ENCODE data around the gene SLC35A2.

Gene SLC35A2

DNA sequence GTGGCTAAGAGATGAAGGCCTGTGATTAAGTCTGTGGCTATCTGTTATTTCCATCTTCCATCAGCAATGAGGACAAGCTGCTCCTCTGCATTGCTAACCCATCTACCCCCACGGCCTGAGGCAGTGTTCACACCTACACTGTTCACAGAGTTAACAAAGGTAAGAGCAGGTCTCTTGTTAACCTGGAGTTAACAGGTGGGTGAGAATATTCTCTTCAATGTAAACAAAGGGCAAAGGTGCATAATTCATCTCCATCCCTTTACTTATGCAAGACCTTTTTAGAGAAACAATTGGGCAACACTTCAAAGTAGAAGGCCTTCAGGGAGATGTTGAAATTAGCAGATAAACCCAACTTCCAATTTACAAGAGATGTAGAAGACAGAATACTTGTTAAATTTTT lies 2.8 kb downstream of the SLC35A2 start:
- TF ChIP-seq CTCF (IDR thresholded peaks at IDR 0.05; ENCODE audit: low read depth, low read length): no peak

DNA sequence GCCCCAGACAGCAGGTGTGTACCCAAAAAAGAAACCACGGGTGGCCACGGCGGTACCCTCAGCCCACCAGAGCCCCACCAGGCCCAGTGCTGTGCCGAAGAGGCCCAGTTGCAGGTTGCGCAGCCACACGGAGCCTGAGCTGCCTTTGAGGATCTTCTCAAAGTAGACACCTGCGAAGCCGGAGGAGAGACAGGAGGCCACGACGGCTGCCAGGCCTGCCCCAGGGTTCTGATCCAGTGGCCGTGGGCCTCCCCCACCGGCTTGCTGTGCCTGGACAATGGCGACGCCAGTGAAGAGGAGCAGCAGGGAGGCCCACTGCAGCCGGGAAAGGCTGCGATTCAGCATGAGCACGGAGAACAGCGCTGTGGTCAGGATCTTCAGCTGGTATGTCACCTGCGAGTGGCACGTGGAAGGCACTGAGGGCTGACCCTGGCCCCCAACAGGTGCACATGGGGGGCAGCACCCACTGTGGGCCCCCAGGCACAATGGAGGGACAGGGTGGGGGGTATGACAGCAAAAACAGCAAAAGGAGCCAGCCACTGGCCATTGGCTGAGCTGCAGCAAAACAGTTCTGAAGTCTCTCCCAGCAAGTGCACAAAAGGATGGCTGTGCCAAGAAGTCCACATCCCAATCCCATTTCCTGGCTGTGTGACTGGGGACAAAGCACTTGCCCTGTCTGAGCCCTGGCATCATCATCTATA lies 6.2 kb downstream of the SLC35A2 start:
- H3K4me3 ChIP-seq (ENCODE audit: low read depth, low read length): no peak overlapping the region
- TF ChIP-seq CTCF (IDR thresholded peaks at IDR 0.05; ENCODE audit: low read depth, low read length): no peak

More for the DNA sequence above, 2.8 kb downstream of the SLC35A2 start:
- no peak overlapping the region for H3K4me3 ChIP-seq (ENCODE audit: low read depth, low read length)

- TF ChIP-seq CTCF (IDR thresholded peaks at IDR 0.05; ENCODE audit: low read depth, low read length): no peak
- H3K4me3 ChIP-seq (ENCODE audit: low read depth, low read length): no peak overlapping the region
Measured at GRCh38 chrX:48904626-48905025, 6.8 kb downstream of the SLC35A2 start.

GRCh38 chrX:48904180-48904579 lies 7.3 kb downstream of the SLC35A2 start:
- no peak overlapping the region for H3K4me3 ChIP-seq (ENCODE audit: low read depth, low read length)
- no peak for TF ChIP-seq CTCF (IDR thresholded peaks at IDR 0.05; ENCODE audit: low read depth, low read length)

DNA sequence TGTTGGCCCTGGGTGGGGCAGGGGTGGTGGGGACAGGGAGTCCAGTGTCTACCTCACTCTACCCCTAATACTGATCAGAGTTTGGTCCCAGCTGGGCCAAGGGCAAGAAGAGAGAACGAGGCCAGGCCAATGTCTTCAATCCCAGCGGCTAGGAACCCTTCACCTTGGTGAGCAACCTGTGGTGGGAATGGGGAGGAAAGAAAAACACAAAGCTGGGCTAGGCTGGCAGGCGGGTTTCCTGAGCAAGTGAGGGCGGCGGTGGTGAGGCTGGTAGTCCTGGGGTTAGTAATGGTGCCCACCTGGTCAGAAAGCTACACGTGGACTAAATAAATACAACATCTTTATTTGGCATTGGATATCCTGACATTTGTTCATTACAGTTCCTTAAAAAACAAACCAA lies 8.2 kb downstream of the SLC35A2 start:
- H3K4me3 ChIP-seq (ENCODE audit: low read depth, low read length): no peak overlapping the region
- TF ChIP-seq CTCF (IDR thresholded peaks at IDR 0.05; ENCODE audit: low read depth, low read length): no peak

DNA sequence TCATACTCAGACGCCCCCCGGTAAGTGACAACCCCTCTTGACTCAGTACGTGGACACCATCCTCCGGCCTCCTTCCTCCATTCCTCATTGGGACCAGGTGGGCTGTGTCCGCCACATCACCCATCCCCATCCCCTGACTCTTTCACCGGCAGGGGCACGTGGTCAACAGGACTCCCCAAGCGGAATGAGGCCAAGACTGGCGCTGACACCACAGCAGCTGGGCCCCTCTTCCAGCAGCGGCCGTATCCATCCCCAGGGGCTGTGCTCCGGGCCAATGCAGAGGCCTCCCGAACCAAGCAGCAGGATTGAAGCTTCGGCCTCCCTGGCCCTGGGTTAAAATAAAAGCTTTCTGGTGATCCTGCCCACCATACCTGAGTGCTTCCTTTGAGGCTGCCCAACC lies 8.7 kb downstream of the SLC35A2 start:
- H3K4me3 ChIP-seq (ENCODE audit: low read depth, low read length): no peak overlapping the region
- TF ChIP-seq CTCF (IDR thresholded peaks at IDR 0.05; ENCODE audit: low read depth, low read length): no peak

GRCh38 chrX:48902135-48902534 lies 9.3 kb downstream of the SLC35A2 start:
- H3K4me3 ChIP-seq (ENCODE audit: low read depth, low read length): no peak overlapping the region
- no peak for TF ChIP-seq CTCF (IDR thresholded peaks at IDR 0.05; ENCODE audit: low read depth, low read length)
